Measurements from ENCODE around the gene TMEM225B.

GRCh38 chr7:99648843-99649242, 50.8 kb downstream of the TMEM225B start:
- no peak for TF ChIP-seq POLR2A (IDR thresholded peaks at IDR 0.05)
- no peak for TF ChIP-seq CTCF (IDR thresholded peaks at IDR 0.05 in 4 of 5, conservative IDR thresholded peaks at IDR 0.05 in 1 of 5)
